Fibroblast of lung (primary cell): ENCODE results near the gene PCNT. TPM values are rescaled to one million over a fixed set of nuclear protein-coding genes. Genes with fewer than 3 reads are reported as not detected.

Source experiments
- DNase-seq, 2 donors: peaks; one replicate each; pipeline versions ENCODE4 v3.0.0 to v3.0.0-alpha.2; 2010; ENCODE audit warnings: low read depth in 2 of 2
- H2AFZ ChIP-seq: 2 replicates; pipeline ENCODE4 v1.5.1; 2012; ENCODE audit warnings: low read length, control low read depth, inconsistent platforms
- H3K27ac ChIP-seq: 2 replicates; pipeline ENCODE4 v1.5.1; 2011; ENCODE audit warnings: low read length, control low read depth; ENCODE audit not compliant: insufficient read depth
- H3K27me3 ChIP-seq: 2 replicates; pipeline ENCODE4 v1.5.1; 2011; ENCODE audit warnings: mild to moderate bottlenecking, low read length; ENCODE audit not compliant: control insufficient read depth, insufficient read depth
- H3K36me3 ChIP-seq: 2 replicates; pipeline ENCODE4 v1.5.1; 2011; ENCODE audit warnings: low read length; ENCODE audit not compliant: control insufficient read depth, insufficient read depth
- H3K4me1 ChIP-seq: 2 replicates; pipeline ENCODE4 v1.5.1; 2011; ENCODE audit warnings: low read length; ENCODE audit not compliant: control insufficient read depth, insufficient read depth; ENCODE audit errors: extremely low read depth
- H3K4me2 ChIP-seq: 2 replicates; pipeline ENCODE4 v1.5.1; 2011; ENCODE audit warnings: low read length, control low read depth; ENCODE audit not compliant: insufficient read depth; ENCODE audit errors: extremely low read depth
- H3K4me3 ChIP-seq, 4 experiments: fragments of 200-600 bp in 1 of 4; sonication (generic) in 1 of 4; replicated peaks in 1 of 4; 2 replicates each; pipeline ENCODE4 v1.5.1; 2011 to 2016; ENCODE audit warnings: low read length in 4 of 4, low read depth in 3 of 4, mild to moderate bottlenecking in 3 of 4, control low read depth in 2 of 4, inconsistent platforms in 1 of 4, mixed read lengths in 1 of 4; ENCODE audit not compliant: insufficient read depth in 1 of 4; ENCODE audit errors: control extremely low read depth in 1 of 4
- H3K79me2 ChIP-seq: 2 replicates; pipeline ENCODE4 v1.5.1; 2012; ENCODE audit warnings: mild to moderate bottlenecking, low read length, inconsistent platforms; ENCODE audit not compliant: control insufficient read depth, insufficient read depth
- H3K9ac ChIP-seq: 2 replicates; pipeline ENCODE4 v1.5.1; 2011; ENCODE audit warnings: mild to moderate bottlenecking, low read length, control low read depth; ENCODE audit not compliant: insufficient read depth
- H3K9me3 ChIP-seq: 2 replicates; pipeline ENCODE4 v1.5.1; 2012; ENCODE audit warnings: low read depth, low read length; ENCODE audit not compliant: control insufficient read depth, insufficient read depth
- H4K20me1 ChIP-seq: 2 replicates; pipeline ENCODE4 v1.5.1; 2011; ENCODE audit warnings: low read length; ENCODE audit not compliant: control insufficient read depth, insufficient read depth; ENCODE audit errors: extremely low read depth
- CTCF ChIP-seq, 2 donors: IDR thresholded peaks in 1 of 2; conservative IDR thresholded peaks in 1 of 2; 1 replicate in 1 of 2; 2 replicates in 1 of 2; pipeline ENCODE4 v1.5.1; 2011 to 2012; ENCODE audit warnings: low read length in 2 of 2, control low read depth in 1 of 2, inconsistent platforms in 1 of 2, low read depth in 1 of 2, mild to moderate bottlenecking in 1 of 2
- EZH2 ChIP-seq: IDR thresholded peaks from 2 replicates; pipeline ENCODE4 v1.5.1; 2012; ENCODE audit warnings: low read length, control low read depth, mild to moderate bottlenecking; ENCODE audit errors: missing control alignments
- polyA plus RNA-seq, 2 donors: library from polyadenylated mRNA; depleted of rRNA in 1 of 2; stranded (reverse) in 1 of 2; unstranded in 1 of 2; fragments of >200 nt; gene quantifications; 2 replicates each; pipeline ENCODE4 v1.2.1, GENCODE V29; 2011 to 2012; ENCODE audit warnings: missing spikeins in 1 of 2
- total RNA-seq: library from RNA; depleted of rRNA; stranded (reverse); fragments of >200 nt; gene quantifications from 2 replicates; pipeline ENCODE4 v1.2.1, GENCODE V29; 2014

Gene PCNT
- total and polyA plus RNA-seq, 2 donors (not counting 1 experiment from before 2014, with no cell fraction given), result 7.4 to 26.1 TPM

GRCh38 chr21:46356005-46356338 lies 32.0 kb downstream of the PCNT start:
- no peak for TF ChIP-seq EZH2
- TF ChIP-seq CTCF (conservative IDR thresholded peaks at IDR 0.05 in 1 of 2, IDR thresholded peaks at IDR 0.05 in 1 of 2; ENCODE audit: low read depth in 1 of 2, low read length in 2 of 2), result no peak
- Histone ChIP-seq H3K79me2 (no peaks in the 10 kb centered on the region), H3K9ac (no peak overlapping the region), H4K20me1 (no peaks in the 10 kb centered on the region), H2AFZ (no peak overlapping the region), H3K4me1 (no peaks in the 10 kb centered on the region), H3K36me3 (peaks cover 25% of the 10 kb centered on the region), H3K27me3 (no peaks in the 10 kb centered on the region), H3K9me3 (no peaks in the 10 kb centered on the region), H3K27ac (no peak overlapping the region), H3K4me3 (no peak overlapping the region), H3K4me2 (no peak overlapping the region)
- no peak for DNase-seq

DNA sequence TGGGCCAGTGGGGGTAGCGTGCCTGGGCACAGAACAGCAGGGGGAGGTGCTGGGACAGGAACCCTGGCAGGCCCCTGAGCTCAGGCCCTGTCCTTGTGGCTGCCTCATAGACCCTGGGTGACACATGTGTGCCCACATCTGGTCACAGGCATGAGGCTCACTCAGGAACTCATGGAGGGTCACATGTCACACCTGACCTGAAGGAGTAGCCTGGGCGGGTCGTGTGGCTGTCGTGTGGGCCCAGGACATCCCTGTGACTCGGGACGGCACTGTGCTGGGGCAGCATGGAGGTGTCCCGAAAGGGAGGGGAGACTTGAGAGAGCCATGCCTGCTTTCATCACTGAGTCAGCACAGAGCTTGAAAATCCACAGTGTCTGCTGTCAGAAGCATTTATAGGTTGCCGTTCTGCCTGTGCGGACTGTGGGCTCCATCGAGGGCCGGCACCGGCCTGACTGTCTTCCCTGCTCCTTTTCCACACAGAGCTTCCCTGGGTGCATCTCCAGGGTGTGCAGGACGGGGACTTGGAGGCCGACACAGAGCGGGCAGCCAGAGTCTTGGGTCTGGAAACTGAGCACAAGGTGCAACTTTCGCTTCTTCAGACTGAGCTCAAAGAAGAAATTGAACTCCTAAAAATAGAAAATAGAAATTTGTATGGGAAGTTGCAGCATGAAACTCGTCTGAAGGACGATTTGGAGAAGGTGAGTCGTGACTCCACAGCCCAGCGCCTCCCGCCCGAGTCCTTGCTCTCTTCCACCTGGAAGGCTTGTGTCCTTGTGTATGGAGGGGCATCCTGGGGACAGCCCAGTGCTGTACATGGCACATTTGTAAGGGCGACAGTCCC lies 32.8 kb downstream of the PCNT start:
- H3K36me3 ChIP-seq, result peaks cover 23% of the 10 kb centered on the region

GRCh38 chr21:46357335-46357604 lies 33.3 kb downstream of the PCNT start:
- Histone ChIP-seq H3K4me3 (no peak overlapping the region), H3K27ac (no peak overlapping the region), H2AFZ (no peak overlapping the region), H3K9ac (no peak overlapping the region), H4K20me1 (no peaks in the 10 kb centered on the region), H3K27me3 (no peaks in the 10 kb centered on the region), H3K79me2 (no peaks in the 10 kb centered on the region), H3K4me1 (no peaks in the 10 kb centered on the region), H3K9me3 (no peaks in the 10 kb centered on the region), H3K4me2 (no peak overlapping the region), H3K36me3 (peaks cover 21% of the 10 kb centered on the region)
- TF ChIP-seq EZH2 (no peak), CTCF (conservative IDR thresholded peaks at IDR 0.05 in 1 of 2, IDR thresholded peaks at IDR 0.05 in 1 of 2; ENCODE audit: low read depth in 1 of 2, low read length in 2 of 2) (no peak)
- no peak for DNase-seq

More for the DNA sequence above, 32.8 kb downstream of the PCNT start:
- Histone ChIP-seq H2AFZ (no peak overlapping the region), H3K9me3 (no peaks in the 10 kb centered on the region), H3K4me2 (no peak overlapping the region), H3K4me3 (no peak overlapping the region), H3K79me2 (no peaks in the 10 kb centered on the region), H3K4me1 (no peaks in the 10 kb centered on the region), H3K27me3 (no peaks in the 10 kb centered on the region), H4K20me1 (no peaks in the 10 kb centered on the region), H3K9ac (no peak overlapping the region), H3K27ac (no peak overlapping the region)
- no peak for TF ChIP-seq EZH2
- no peak for TF ChIP-seq CTCF (conservative IDR thresholded peaks at IDR 0.05 in 1 of 2, IDR thresholded peaks at IDR 0.05 in 1 of 2; ENCODE audit: low read depth in 1 of 2, low read length in 2 of 2)
- DNase-seq, result no peak
